HG03469 (cell line): Measurements from ENCODE around the gene PPP1R36.
"Not testable (repeated sequence)": the region's sequence is repeated elsewhere in the genome, so short reads cannot be mapped to it uniquely, and the experiment has no call there.

Source experiments
- ATAC-seq: cut with Tn5 transposase; IDR thresholded peaks from one replicate; pipeline ENCODE4 v1.9.1; 2021; ENCODE audit warnings: mild to moderate bottlenecking, moderate library complexity, moderate number of reproducible peaks; ENCODE audit not compliant: unreplicated experiment

The PPP1R36 gene

DNA sequence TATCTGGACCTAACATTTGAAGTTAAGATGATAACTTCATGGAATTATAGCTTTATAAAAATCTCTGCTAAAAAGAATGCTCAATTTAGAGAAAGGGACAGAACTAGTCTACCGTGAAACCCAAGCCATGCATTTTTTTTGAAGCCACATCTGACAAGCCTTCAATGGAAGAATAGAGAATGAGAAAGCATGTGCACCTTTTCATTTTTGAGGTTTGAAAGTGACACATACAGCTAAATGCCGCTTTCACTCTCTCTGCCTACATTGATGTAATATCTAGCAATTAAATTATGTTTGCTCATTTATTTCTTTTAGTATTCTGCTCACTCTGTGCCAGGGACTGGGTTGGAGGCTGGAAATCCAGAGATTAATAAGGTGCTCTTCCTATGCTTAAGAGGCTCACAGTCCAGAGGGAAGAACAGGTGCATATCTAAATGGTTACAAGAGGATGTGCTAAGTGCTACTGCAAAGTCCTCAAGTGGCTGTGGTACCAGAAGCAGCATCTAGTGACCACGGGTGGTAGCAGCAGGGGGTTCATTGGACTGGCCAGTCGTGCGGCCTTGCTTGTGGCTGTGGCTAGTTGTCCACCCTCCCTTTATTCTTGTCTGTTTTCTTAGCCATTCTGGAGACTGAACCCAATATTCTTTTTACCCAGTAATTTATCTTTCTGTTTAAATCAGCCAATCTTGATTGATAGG lies 60.4 kb downstream of the PPP1R36 start:
- no peak for ATAC-seq

DNA sequence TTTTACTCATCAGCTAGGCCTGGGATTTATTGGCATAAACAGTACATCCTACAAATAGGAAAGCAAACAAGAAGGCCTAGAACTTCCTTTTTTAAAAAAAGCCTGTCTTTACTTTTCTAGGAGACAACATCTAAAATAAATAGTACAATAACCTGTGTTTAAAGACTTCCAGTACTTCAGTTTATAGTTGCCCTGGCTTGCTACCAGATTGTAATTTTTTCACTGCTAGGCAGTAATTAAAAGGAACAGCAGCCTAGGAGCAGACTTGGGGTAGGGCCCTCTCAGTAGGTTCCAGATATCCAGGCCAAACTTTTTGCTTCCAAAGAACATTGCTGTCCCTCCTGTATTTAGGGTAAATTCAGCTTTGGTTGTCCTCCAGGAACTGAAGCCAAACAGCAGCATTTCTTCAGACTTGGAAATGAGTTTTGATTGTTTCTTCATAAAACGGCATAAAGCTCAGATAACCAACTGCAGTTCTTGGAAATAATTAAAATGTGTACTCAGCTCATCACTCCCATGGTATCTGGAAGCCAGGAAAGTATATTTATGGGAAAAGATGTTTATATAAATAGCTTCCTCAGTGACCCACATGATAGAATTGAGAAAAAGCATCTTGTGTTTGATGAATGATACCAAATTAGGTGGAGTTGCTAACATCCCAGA lies 61.7 kb downstream of the PPP1R36 start:
- no peak for ATAC-seq

DNA sequence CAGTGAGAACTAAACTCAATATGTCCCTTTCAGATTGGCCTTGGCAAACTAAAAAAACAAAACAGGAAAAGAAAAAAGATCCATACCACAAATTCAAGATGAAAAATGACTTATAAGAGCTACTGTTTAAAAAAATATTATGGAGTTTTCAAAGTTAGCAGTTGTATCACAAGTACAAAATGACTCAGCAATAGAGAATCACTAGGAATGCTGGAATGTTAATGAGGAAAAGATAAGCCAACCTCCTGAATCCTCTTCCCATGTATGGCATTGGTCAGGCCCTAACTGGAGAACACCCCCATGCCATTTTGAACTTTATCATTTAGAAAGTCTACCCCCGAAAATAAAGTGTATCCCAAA lies 62.2 kb downstream of the PPP1R36 start:
- ATAC-seq: no peak

DNA sequence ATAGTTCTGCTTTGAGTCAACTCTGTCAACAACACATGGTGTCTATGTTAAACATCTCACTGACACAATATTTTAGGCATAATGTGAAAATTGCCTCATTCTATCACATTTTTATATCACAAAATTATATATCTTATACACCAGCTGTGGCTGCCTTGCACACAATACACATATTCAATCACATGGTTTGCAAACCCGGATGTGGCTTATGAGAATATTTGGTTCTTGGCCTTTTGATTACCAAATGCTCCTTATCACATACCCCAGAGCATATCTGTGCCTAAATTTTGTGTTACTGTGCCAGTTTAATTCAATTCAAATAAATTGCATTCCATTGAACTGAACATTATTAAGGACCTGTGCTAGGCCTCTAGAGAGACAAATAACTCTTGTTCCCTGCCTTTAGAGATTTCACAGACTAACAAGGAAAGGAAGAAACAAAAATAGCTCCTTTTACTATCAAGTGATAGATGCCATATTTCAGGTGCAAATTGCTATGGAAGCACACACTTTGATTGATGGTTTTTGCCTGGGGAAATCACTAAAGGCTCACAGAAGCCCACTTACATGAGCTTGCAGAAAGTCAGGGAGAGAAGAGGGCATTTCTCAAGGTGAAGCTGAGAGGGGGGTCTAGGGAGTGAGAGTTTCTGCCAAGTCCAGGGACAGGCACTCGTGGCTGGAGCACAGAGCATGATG lies 63.4 kb downstream of the PPP1R36 start:
- no peak for ATAC-seq

DNA sequence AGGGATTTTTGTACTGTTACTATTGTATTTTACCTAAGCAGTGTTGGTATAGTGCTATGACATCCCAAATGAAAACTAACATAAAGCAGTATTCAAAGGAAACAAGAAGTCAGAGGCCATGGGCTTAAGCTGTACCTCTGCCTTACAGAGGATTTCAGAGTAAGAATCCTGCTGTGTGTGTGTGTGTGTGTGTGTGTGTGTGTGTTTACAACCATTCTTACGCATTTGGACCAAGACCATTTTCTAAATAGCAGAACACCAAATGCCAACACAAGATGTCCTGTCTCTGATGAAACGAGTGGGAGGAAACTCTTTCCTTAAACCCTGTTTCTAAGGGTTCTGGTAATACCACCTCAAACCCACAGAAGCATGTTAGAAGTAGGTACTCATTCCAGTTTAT lies 64.4 kb downstream of the PPP1R36 start:
- ATAC-seq: no peak

DNA sequence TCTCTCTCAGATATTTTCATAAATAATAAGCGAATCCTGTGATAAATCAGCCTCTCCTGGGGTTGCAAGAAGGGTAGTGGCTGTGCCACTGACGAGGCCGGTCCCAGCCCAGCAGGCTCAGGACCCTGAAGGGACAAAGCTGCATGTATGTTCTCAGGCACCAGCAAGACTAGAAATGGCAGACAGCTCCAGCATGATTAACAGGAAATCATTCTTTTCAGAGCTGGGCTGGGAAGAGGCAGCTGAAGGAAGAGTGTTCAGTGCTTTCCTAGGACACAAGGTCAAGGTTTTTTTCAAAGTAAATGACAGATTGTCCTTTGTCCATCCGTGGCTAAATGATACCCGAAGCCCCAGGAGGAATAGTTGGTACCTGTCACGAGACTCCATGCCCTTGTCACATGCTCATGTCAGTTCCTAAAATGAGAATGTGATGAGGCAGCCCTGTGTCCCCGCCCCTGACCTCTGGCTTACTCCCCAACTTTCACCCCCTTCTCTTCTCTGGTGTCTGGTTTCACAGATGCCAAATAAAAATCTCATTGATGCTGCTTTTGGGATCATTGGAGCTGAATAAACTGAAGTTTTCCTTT lies 65.1 kb downstream of the PPP1R36 start:
- ATAC-seq: no peak

- not testable (repeated sequence) for ATAC-seq
Observed at GRCh38 chr14:64617872-64618408, 68.2 kb downstream of the PPP1R36 start.

DNA sequence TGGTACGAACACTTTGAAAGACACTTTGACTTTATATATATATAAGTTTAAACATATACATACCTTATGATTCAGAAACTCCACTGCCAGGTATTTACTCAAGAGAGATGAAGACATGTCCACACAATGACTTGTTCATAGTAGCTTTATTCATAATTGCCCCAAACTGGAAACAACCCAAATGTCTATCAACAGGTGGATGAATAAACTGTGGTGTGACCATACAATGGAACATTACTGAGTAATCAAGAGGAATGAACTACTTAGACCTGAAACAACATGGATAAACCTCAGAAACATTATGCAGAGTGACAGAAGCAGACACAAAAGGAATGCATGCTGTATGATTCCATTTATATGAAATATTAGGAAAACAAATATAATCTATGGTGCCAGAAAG lies 71.1 kb downstream of the PPP1R36 start:
- no peak for ATAC-seq

GRCh38 chr14:64623554-64624165 lies 73.9 kb downstream of the PPP1R36 start:
- no peak for ATAC-seq

DNA sequence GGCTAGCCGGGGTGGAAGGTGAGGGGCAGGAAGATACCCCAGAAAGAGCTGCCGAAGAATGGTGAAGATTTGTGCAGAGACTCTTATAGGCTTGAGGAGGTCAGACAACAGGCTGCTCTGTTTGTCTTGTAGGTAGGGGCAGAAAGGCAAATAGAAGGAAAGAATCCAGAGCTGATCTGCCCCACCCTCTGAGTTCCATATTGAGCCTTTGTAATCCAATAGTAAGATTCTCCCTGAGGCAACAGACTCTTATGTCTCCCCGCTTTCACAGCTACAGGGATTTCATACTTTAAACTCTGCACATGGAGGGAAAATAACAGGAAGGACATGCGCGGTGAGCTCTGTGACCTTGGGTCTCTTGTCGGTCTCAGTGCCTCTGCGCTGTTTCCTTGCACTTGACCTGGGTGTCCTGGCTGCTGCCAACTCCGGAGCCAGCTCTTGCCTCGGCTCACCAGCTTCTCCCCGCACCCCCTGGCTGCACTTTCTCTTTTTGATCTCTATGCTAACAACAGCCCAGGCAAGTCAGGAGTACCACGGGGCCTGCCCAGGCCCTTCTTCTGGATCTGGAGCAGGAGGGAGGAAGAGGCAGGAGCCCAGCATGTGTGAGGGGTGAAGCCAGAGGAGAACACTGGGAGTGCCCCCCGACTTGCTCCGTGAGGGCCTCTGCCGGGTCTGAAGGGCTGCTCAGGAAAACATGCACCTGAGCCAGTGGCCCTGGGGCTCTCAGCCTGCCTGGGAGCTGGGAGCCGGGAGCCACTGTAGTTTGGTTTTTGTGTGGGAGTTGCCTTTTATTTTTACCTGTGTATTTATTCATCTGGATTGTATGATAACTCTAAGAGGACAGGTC lies 75.8 kb downstream of the PPP1R36 start:
- ATAC-seq: no peak

DNA sequence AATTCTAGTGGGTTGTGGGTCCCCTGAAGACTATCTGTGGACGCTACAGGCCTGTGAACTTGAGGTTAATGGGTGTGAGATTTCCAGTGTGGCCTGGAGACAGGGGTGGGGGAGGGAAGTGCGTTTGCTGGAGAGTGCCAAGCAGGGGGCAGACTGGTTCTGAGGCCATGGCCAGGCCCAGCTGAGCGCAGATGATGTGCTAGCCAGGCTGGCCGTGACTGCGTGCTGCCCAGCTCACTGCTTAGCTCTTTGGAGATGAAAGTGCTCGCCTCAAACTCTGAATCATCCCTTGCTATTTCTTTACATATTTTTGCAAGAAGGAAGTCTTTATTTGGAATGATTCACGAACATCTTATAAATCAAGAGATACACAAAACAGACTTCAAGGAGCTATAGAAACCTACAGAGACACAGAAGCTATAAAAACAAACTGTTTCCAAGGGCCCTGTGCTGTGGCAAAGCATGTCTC lies 79.2 kb downstream of the PPP1R36 start:
- ATAC-seq: no peak

- no peak for ATAC-seq
Observed at GRCh38 chr14:64630778-64631177, 81.0 kb downstream of the PPP1R36 start.

- not testable (repeated sequence) for ATAC-seq
Observed at GRCh38 chr14:64631222-64631621, 81.5 kb downstream of the PPP1R36 start.

DNA sequence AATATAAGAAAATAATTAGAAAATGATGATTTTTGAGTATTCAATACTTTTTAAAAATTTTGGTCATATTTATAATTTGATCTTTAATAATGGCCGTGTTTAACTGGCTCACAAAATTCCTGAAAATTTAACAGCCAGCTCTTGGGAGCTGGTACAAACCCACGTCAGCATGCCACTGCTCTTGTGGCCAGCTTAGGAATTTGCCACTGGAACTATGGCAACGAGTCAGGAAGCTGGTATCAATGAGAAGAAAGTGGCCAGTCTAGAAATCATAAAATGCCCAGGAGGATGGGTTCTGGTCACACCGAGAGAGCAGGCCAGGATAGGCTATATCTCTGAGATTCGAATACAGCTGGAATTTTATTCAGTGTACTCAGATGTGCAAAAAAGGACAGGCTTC lies 82.3 kb downstream of the PPP1R36 start:
- no peak for ATAC-seq

DNA sequence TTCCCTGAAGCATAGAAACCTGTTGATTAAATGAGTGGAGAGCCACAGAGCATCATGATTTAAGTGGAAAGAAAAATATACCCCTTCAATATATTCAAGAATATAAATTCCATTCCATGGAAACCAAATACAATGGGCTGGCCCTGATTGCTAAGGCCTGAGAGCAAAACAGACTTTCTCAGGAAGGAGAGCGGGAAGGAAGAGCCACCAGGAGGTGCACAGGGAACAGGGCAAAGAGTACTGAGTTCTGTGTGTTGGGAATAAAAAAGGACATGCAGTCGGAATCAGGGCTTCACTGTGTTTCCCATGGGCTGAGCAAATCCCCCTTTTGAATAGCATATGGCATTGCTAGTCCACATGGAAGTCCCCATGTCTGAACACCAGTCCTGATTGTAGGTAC lies 84.8 kb downstream of the PPP1R36 start:
- ATAC-seq: no peak

DNA sequence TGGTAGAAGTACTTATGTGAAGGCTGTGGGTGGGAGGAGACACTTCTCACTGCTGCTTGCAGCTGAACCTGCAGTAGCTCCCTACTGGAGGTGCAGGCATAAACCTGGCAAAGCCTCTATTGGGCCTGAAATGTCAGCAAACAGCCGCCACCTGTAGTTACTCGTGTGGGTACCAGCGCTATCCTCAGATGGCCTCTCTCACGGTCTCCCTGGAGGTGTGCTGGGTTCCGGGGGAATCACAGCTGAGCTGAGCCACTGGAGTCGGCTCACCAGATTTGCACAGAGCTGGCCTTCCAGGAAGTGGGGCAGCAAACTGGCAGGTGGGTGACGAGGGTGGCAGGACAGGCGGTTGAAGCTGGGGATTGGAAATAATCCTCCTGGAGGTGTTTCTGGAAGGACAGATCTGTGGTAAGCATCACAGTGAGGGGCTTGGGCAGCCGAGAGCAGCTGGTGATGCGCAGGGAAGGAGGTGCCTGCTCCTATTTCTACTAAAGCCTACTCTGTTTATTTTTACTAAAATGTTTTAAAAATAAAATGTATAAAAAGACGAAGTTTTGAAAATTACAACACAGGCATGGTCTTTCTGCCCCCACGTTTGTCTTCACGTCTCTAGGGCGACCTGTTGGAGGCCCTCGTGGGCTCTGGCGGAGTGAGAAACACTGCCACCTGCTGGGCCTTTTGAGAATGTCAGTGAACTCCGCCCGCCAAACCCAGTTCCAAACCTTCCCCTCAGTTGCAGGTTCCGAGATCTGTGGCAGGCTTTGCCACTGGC lies 86.6 kb downstream of the PPP1R36 start:
- ATAC-seq: no peak

DNA sequence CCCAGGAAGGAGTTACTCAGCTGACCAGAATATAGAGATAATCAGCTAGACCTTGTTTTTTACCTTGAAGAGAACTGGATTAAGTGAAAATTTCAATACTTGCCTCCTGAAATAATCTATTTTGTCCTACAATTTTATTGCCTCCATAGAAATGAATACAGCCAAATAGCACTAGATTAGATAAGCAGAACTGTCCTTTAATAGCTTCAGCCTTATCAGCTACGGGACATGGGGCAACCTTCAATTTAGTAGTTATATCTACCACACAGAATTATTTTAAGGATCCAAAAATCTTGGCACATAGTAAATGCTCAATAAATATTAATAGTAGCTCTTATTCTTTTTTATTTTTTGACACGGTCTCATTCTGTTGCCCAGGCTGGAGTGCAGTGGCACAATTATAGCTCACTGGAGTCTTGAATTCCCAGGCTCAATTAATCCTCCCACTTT lies 87.2 kb downstream of the PPP1R36 start:
- no peak for ATAC-seq

- ATAC-seq: no peak
Observed at GRCh38 chr14:64637735-64638473, 88.1 kb downstream of the PPP1R36 start.

DNA sequence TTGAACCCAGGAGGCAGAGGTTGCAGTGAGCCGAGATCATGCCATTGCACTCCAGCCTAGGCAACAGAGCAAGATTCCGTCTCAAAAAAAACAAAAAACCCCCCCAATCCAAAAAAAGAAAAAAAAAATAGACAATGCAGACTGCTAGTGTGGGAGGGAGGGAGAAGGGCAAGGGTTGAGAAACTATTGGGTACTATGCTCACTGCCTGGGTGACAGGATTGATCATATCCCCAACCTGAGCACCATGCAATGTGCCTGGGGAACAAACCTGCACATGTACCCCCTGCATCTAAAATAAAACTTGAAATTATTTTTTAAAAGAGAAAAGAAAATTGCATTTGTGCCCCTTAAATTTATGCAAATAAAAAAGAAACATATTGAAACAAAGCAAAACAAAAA lies 88.9 kb downstream of the PPP1R36 start:
- ATAC-seq: no peak
